Stimulated activated CD8-positive, alpha-beta memory T cell treated with anti-CD3 and anti-CD28 coated beads, Interleukin-7, amount 100 ng/mL, for 24 hours (primary cell): ENCODE results near the gene CES1.
"Not testable (repeated sequence)": the region's sequence is repeated elsewhere in the genome, so short reads cannot be mapped to it uniquely, and the experiment has no call there.

Experiments
- DNase-seq: peaks from one replicate; pipeline ENCODE4 v3.0.0-alpha.2; 2020; ENCODE audit warnings: low read depth

The CES1 gene

GRCh38 chr16:55830658-55831294 lies 2.1 kb downstream of the CES1 start:
- no peak for DNase-seq

GRCh38 chr16:55829232-55829631 lies 3.7 kb downstream of the CES1 start:
- not testable (repeated sequence) for DNase-seq

GRCh38 chr16:55828680-55829079 lies 4.2 kb downstream of the CES1 start:
- no peak for DNase-seq

- DNase-seq = no peak
Observed at GRCh38 chr16:55825115-55825728, 7.7 kb downstream of the CES1 start.

- no peak for DNase-seq
Observed at GRCh38 chr16:55824473-55825000, 8.4 kb downstream of the CES1 start.

- no peak for DNase-seq
Observed at GRCh38 chr16:55822280-55822810, 10.6 kb downstream of the CES1 start.

GRCh38 chr16:55821210-55821609 lies 11.7 kb downstream of the CES1 start:
- DNase-seq = no peak

GRCh38 chr16:55820615-55821014 lies 12.3 kb downstream of the CES1 start:
- DNase-seq = no peak

- DNase-seq = no peak
Observed at GRCh38 chr16:55817236-55817912, 15.5 kb downstream of the CES1 start.

GRCh38 chr16:55816222-55816621 lies 16.7 kb downstream of the CES1 start:
- DNase-seq = not testable (repeated sequence)

GRCh38 chr16:55815320-55815719 lies 17.6 kb downstream of the CES1 start:
- no peak for DNase-seq

GRCh38 chr16:55814174-55814573 lies 18.7 kb downstream of the CES1 start:
- DNase-seq = not testable (repeated sequence)

GRCh38 chr16:55813730-55814129 lies 19.2 kb downstream of the CES1 start:
- DNase-seq = not testable (repeated sequence)

- DNase-seq = no peak
Observed at GRCh38 chr16:55812951-55813350, 19.9 kb downstream of the CES1 start.

- DNase-seq = no peak
Observed at GRCh38 chr16:55811811-55812210, 21.1 kb downstream of the CES1 start.

- DNase-seq = no peak
Observed at GRCh38 chr16:55810451-55810961, 22.4 kb downstream of the CES1 start.

- no peak for DNase-seq
Observed at GRCh38 chr16:55809851-55810250, 23.0 kb downstream of the CES1 start.

GRCh38 chr16:55809386-55809785 lies 23.5 kb downstream of the CES1 start:
- no peak for DNase-seq

- not testable (repeated sequence) for DNase-seq
Observed at GRCh38 chr16:55808286-55808685, 24.6 kb downstream of the CES1 start.

GRCh38 chr16:55805104-55805503 lies 27.8 kb downstream of the CES1 start:
- DNase-seq = not testable (repeated sequence)

- DNase-seq = not testable (repeated sequence)
Observed at GRCh38 chr16:55803681-55804080, 29.2 kb downstream of the CES1 start.

GRCh38 chr16:55792934-55793374 lies 39.9 kb downstream of the CES1 start:
- DNase-seq = not testable (repeated sequence)
